ENCODE measurements around the gene PTPRJ. TPM values are rescaled to one million over a fixed set of nuclear protein-coding genes. Genes with fewer than 3 reads are reported as not detected.
A peak's percentile ranks its signal among the peaks of the same experiment; 100 is the strongest.

The PTPRJ gene
- total RNA-seq, 1 donor from 2014 or later = 40.0 TPM

DNA sequence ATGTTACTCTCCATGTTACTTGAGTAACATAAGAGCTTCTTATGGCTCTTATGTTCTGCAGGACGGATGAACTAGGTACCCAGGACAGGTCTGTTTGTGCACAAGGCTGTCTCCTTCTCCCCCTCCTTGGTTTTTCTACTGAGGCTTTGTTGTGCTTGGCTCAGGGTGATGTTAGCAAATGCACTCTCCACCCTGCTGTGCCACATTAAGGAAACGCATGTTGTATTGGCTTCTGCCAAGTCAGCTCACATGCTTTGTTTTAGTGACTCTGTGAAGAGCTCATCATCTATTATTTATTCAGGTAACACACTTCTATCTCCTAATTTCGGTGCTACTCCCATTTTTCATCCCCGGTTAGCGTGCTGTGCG lies 108.3 kb downstream of the PTPRJ start:
- no peak overlapping the region for H3K27ac ChIP-seq
- DNase-seq = no peak
- peak in 1 of 2 donors; percentile 37 for ATAC-seq
- H3K9me3 ChIP-seq = no peaks in the 10 kb centered on the region
- no peaks in the 10 kb centered on the region for H3K27me3 ChIP-seq (ENCODE audit: low read depth)
- intact Hi-C loops (cut with DNase I) = no loop called here
- no peaks in the 10 kb centered on the region for H3K36me3 ChIP-seq
- TF ChIP-seq, protein P1, sequence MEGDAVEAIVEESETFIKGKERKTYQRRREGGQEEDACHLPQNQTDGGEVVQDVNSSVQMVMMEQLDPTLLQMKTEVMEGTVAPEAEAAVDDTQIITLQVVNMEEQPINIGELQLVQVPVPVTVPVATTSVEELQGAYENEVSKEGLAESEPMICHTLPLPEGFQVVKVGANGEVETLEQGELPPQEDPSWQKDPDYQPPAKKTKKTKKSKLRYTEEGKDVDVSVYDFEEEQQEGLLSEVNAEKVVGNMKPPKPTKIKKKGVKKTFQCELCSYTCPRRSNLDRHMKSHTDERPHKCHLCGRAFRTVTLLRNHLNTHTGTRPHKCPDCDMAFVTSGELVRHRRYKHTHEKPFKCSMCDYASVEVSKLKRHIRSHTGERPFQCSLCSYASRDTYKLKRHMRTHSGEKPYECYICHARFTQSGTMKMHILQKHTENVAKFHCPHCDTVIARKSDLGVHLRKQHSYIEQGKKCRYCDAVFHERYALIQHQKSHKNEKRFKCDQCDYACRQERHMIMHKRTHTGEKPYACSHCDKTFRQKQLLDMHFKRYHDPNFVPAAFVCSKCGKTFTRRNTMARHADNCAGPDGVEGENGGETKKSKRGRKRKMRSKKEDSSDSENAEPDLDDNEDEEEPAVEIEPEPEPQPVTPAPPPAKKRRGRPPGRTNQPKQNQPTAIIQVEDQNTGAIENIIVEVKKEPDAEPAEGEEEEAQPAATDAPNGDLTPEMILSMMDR (IDR thresholded peaks at IDR 0.05) = no peak
- H3K4me1 ChIP-seq = peaks cover 28% of the 10 kb centered on the region
- no peak overlapping the region for H3K4me3 ChIP-seq

DNA sequence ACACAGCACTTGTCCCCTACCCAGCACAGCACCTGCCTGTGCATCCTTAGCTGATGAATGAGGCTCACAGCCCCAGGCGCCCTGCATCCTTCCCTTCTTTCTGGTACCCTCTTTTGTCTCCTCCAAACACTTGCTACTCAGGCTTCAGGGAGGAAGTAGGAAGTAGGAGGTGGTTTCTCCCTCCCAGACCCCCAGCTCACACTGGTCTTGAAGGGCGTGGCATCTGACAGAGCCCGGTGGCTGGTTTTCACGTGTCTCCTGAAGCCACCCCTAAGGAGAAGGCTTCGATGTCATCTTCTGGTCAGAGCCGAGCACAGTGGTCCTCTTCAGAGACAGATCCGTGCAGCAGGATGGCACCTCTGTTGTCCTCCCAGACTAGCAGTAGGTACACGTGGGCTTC lies 109.8 kb downstream of the PTPRJ start:
- H3K4me3 ChIP-seq = no peak overlapping the region
- no peaks in the 10 kb centered on the region for H3K36me3 ChIP-seq
- peaks cover 38% of the 10 kb centered on the region for H3K4me1 ChIP-seq
- intact Hi-C loops (cut with DNase I) = no loop called here
- H3K9me3 ChIP-seq = no peaks in the 10 kb centered on the region
- H3K27ac ChIP-seq = no peak overlapping the region
- ATAC-seq = no peak
- no peak for DNase-seq
- TF ChIP-seq, protein P1 (IDR thresholded peaks at IDR 0.05) = no peak
- no peaks in the 10 kb centered on the region for H3K27me3 ChIP-seq (ENCODE audit: low read depth)

DNA sequence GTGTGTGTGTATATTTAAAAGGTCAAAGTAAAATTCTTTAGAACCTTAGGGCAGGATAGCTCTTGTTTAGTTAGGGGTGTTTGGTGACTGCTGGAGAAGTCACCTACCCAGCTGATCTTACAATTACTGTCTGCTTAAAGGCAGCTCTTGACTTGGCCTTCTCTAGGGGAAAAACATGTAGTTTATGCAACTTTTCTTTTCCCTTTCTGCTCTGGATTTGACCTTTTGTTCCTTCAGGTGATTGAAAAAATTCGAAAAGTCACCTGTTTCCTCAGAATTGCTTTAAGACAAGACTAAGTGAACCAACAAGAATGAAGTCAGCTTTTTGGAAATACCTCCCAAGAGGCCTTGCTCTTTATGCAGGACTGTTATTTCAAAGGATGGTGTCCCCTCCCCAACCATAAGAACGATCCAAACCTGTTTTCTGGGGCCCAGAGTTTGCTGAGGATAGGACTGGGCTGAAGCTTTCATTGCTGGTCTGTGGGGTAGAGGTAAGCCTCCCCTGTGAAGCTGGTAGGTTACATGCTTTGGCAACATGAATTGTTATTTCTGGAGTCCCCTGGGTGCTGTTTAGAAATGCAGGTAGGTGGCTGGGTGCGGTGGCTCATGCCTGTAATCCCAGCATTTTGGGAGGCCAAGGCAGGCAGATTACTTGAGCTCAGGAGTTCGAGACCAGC lies 111.2 kb downstream of the PTPRJ start:
- ATAC-seq (no peak), DNase-seq (no peak)
- no peaks in the 10 kb centered on the region for H3K27me3 ChIP-seq (ENCODE audit: low read depth)
- TF ChIP-seq, protein P1 (IDR thresholded peaks at IDR 0.05) = no peak
- no peaks in the 10 kb centered on the region for H3K9me3 ChIP-seq
- intact Hi-C loops (cut with DNase I) = no loop called here
- H3K4me3 ChIP-seq = no peak overlapping the region
- peaks cover 34% of the 10 kb centered on the region for H3K4me1 ChIP-seq
- no peak overlapping the region for H3K27ac ChIP-seq
- no peaks in the 10 kb centered on the region for H3K36me3 ChIP-seq

DNA sequence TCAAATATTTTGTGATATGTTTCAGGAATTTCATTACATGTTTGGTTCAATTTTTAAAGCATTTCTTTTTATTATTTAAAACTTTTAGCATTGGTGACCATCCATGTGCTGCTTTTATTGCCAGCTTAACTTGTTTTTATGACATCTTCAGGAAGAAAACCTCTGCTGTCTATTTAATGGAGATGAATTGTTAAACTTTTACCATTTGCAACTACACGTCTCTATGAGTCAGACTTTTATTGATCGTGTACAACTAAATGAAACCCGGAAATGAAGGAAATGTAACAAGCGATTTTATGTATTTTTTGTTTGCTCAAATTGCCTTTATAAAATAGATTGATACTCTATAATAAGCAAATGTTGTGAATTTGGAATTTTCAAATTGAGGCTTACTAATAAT lies 113.0 kb downstream of the PTPRJ start:
- Histone ChIP-seq H3K4me1 (peaks cover 26% of the 10 kb centered on the region), H3K9me3 (no peaks in the 10 kb centered on the region), H3K27ac (no peak overlapping the region), H3K36me3 (no peaks in the 10 kb centered on the region), H3K27me3 (ENCODE audit: low read depth) (no peaks in the 10 kb centered on the region), H3K4me3 (no peak overlapping the region)
- no peak for DNase-seq
- TF ChIP-seq, protein P1 (IDR thresholded peaks at IDR 0.05) = no peak
- no peak for ATAC-seq
- intact Hi-C loops (cut with DNase I) = no loop called here

DNA sequence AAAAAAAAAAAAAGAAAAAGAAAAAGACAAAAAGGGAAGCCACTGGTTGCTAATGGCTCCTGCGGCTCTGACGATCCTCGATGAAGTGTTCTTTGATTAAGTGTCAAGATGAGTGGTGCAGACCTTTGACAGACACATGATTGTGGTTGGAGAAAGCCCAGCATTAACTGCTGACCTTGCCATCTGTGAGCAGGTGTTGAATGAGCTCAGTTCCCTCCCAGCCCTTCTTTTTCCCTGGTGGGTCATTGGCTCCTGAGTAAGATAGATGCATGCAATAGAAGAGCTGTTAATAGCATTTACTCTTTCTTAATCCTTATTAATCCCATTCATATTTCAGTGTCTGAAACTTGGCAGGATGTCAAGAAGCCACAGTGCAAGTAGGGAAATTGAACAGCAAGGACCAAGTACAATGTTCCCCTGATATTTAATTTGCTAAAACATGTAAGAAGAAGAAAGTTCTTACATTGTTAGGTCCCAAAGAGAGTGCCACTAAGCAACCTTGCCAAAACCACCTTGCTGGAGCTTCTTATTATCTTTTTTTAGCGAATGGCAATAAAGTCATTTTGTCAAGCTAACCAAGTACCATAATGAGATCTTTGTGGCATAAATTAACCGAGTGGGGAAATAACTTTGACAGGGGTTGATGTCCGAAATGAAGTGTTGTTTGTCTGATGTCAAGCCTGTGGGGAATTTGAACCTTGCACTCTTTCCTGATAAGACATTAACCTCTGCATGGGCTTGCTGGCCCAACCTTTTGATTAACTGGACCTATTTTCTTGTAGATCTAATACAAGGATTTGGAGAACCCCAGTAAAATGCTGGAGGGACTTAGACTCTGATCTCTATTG lies 113.7 kb downstream of the PTPRJ start:
- no peak overlapping the region for H3K27ac ChIP-seq
- no peaks in the 10 kb centered on the region for H3K27me3 ChIP-seq (ENCODE audit: low read depth)
- no peaks in the 10 kb centered on the region for H3K36me3 ChIP-seq
- DNase-seq (no peak), ATAC-seq (peak; percentile 41 to 46)
- no peak overlapping the region for H3K4me3 ChIP-seq
- TF ChIP-seq, protein P1 (IDR thresholded peaks at IDR 0.05) = no peak
- no peaks in the 10 kb centered on the region for H3K9me3 ChIP-seq
- peaks cover 20% of the 10 kb centered on the region for H3K4me1 ChIP-seq
- intact Hi-C loops (cut with DNase I) = no loop called here
